Measurements from ENCODE around the gene JAM3. TPM values are rescaled to one million over a fixed set of nuclear protein-coding genes. Genes with fewer than 3 reads are reported as not detected.

The JAM3 gene
- total and polyA plus RNA-seq, 2 of the 13 experiments (the other 11 are each of a cell fraction or from before 2014, with no cell fraction given) = 0.98 to 2.8 TPM

DNA sequence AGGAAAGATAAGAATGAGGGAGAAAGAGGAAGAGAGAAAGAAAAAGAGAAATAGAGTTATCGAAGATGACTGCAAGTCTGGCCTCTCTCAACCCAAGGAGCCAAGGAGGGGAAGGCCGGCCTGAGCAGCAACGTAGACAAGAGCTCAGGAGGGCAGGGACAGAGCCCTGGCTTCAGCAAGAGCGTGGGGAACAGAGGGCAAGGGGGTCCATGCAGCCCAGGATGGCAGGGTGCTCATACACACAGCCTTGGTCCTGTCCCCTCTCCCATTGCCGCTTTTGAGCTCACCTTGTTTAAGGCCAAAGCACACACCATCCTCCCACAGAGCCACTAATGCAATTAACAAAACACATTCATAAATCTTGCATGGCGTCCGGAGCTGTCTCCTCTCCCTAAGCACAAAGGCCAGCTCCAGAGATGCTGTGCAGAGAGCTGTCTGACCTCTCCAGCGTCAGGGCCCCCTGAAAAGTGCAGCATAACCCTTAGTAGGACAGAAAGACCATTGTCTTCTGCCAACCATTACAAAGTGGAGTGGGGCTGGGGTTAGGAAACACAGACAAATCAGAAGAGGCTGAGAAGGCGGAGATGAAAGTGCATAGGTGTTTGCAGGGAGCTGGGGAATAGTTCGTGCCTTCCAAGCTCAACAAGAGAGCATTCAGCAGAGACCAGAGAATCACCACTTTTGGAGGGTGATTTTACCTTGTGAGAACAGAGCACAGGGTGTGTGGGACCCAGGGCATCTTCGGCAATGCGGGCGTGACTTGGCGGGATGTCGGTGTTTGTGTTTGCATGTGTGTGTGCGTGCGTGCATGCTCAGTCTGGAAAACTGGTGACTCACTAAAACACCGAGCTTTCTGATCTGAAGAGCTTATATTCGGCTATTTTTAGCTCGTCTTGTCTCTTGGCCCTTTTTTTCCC, 28.2 kb upstream of the JAM3 start (continued):
- TF ChIP-seq HNRNPL (IDR thresholded peaks at IDR 0.05; ENCODE audit: low read depth, low read length) = no peak
- TF ChIP-seq, protein P1, sequence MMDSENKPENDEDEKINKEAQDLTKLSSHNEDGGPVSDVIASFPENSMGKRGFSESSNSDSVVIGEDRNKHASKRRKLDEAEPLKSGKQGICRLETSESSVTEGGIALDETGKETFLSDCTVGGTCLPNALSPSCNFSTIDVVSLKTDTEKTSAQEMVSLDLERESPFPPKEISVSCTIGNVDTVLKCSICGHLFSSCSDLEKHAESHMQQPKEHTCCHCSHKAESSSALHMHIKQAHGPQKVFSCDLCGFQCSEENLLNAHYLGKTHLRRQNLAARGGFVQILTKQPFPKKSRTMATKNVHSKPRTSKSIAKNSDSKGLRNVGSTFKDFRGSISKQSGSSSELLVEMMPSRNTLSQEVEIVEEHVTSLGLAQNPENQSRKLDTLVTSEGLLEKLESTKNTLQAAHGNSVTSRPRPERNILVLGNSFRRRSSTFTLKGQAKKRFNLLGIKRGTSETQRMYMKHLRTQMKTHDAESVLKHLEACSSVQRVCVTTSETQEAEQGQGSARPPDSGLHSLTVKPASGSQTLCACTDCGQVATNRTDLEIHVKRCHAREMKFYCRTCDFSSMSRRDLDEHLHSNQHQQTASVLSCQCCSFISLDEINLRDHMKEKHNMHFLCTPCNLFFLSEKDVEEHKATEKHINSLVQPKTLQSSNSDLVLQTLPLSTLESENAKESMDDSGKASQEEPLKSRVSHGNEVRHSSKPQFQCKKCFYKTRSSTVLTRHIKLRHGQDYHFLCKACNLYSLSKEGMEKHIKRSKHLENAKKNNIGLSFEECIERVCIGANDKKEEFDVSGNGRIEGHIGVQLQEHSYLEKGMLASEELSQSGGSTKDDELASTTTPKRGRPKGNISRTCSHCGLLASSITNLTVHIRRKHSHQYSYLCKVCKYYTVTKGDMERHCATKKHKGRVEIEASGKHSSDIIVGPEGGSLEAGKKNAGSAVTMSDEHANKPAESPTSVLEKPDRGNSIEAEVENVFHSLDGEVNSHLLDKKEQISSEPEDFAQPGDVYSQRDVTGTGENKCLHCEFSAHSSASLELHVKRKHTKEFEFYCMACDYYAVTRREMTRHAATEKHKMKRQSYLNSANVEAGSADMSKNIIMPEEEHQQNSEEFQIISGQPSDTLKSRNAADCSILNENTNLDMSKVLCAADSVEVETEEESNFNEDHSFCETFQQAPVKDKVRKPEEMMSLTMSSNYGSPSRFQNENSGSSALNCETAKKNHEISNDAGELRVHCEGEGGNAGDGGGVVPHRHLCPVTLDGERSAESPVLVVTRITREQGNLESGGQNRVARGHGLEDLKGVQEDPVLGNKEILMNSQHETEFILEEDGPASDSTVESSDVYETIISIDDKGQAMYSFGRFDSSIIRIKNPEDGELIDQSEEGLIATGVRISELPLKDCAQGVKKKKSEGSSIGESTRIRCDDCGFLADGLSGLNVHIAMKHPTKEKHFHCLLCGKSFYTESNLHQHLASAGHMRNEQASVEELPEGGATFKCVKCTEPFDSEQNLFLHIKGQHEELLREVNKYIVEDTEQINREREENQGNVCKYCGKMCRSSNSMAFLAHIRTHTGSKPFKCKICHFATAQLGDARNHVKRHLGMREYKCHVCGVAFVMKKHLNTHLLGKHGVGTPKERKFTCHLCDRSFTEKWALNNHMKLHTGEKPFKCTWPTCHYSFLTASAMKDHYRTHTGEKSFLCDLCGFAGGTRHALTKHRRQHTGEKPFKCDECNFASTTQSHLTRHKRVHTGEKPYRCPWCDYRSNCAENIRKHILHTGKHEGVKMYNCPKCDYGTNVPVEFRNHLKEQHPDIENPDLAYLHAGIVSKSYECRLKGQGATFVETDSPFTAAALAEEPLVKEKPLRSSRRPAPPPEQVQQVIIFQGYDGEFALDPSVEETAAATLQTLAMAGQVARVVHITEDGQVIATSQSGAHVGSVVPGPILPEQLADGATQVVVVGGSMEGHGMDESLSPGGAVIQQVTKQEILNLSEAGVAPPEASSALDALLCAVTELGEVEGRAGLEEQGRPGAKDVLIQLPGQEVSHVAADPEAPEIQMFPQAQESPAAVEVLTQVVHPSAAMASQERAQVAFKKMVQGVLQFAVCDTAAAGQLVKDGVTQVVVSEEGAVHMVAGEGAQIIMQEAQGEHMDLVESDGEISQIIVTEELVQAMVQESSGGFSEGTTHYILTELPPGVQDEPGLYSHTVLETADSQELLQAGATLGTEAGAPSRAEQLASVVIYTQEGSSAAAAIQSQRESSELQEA (CRISPR knock-in tag; IDR thresholded peaks at IDR 0.05; ENCODE audit: not compliant biosample characterization) = no peak
- no peak for TF ChIP-seq THYN1 (CRISPR knock-in tag; IDR thresholded peaks at IDR 0.05; ENCODE audit: borderline replicate concordance, low read depth)
- no peak for TF ChIP-seq MYNN (CRISPR knock-in tag; IDR thresholded peaks at IDR 0.05; ENCODE audit: low read depth)
